GM13976 (cell line): ENCODE data around the gene DPP6.

ENCODE experiments used
- DNase-seq: peaks from one replicate; pipeline ENCODE4 v3.0.0; 2012; ENCODE audit warnings: low spot score
- CTCF ChIP-seq: IDR thresholded peaks from 2 replicates; pipeline ENCODE4 v1.5.1; 2012; ENCODE audit warnings: borderline replicate concordance, mild to moderate bottlenecking; ENCODE audit not compliant: insufficient read depth; ENCODE audit errors: extremely low read depth, missing control alignments, control extremely low read depth
- in situ Hi-C: fragments of 300-500 bp; cut with MboI; formaldehyde crosslinking; loops from one replicate; pipeline ENCODE4 v1.12.0; 2022; ENCODE audit warnings: low sequenced_read_pairs, mixed read lengths, inconsistent platforms; ENCODE audit not compliant: unreplicated experiment

Gene DPP6

GRCh38 chr7:154746571-154747360 lies 694.6 kb downstream of the DPP6 start:
- no peak for DNase-seq
- no peak for TF ChIP-seq CTCF
- in situ Hi-C loops: no loop called here

- in situ Hi-C loops: no loop called here
- no peak for TF ChIP-seq CTCF
- no peak for DNase-seq
These were observed 696.0 kb downstream of the DPP6 start for GRCh38 chr7:154748089-154748786.

- no peak for TF ChIP-seq CTCF
- no peak for DNase-seq
- in situ Hi-C loops: no loop called here
These were observed 698.2 kb downstream of the DPP6 start for GRCh38 chr7:154750353-154750801.

GRCh38 chr7:154753226-154753625 lies 701.0 kb downstream of the DPP6 start:
- TF ChIP-seq CTCF: no peak
- no peak for DNase-seq
- in situ Hi-C loops: no loop called here

- no peak for TF ChIP-seq CTCF
- in situ Hi-C loops: no loop called here
- no peak for DNase-seq
These were observed 705.6 kb downstream of the DPP6 start for GRCh38 chr7:154757756-154758155.

GRCh38 chr7:154759989-154760388 lies 707.8 kb downstream of the DPP6 start:
- no peak for DNase-seq
- in situ Hi-C loops: no loop called here
- no peak for TF ChIP-seq CTCF
